HepG2 (cell line): ENCODE results near the gene PCYT2. TPM values are rescaled to one million over a fixed set of nuclear protein-coding genes. Genes with fewer than 3 reads are reported as not detected.

Experiments
- FIP1L1 ChIP-seq: fragments of 200-400 bp; formaldehyde crosslinking; IDR thresholded peaks from 2 replicates; pipeline ENCODE4 v1.6.1; 2018; ENCODE audit warnings: low read depth, mild to moderate bottlenecking, low read length, moderate library complexity, borderline replicate concordance; ENCODE audit not compliant: insufficient read depth
- KDM5B ChIP-seq: sonication (generic); formaldehyde crosslinking; IDR thresholded peaks from 2 replicates; pipeline ENCODE4 v1.4.0; 2020; ENCODE audit warnings: missing genetic modification reagents, mild to moderate bottlenecking, borderline replicate concordance
- KLF15 ChIP-seq: sonication (generic); formaldehyde crosslinking; IDR thresholded peaks from 2 replicates; pipeline ENCODE4 v1.8.1; 2023; ENCODE audit warnings: borderline replicate concordance, mild to moderate bottlenecking, inconsistent platforms, missing genetic modification reagents, mixed read lengths
- MTF1 ChIP-seq: sonication (generic); formaldehyde crosslinking; IDR thresholded peaks from 2 replicates; pipeline ENCODE4 v1.5.0; 2020; ENCODE audit warnings: missing genetic modification reagents
- NFYB ChIP-seq: sonication (generic); formaldehyde crosslinking; IDR thresholded peaks from 2 replicates; pipeline ENCODE4 v1.4.0; 2020; ENCODE audit warnings: missing genetic modification reagents
- SCMH1 ChIP-seq: sonication (generic); formaldehyde crosslinking; IDR thresholded peaks from 2 replicates; pipeline ENCODE4 v1.9.0; 2021; ENCODE audit warnings: missing genetic modification reagents, mild to moderate bottlenecking, borderline replicate concordance
- SPEN ChIP-seq: sonication (generic); formaldehyde crosslinking; IDR thresholded peaks from 2 replicates; pipeline ENCODE4 v1.5.1; 2020; ENCODE audit warnings: low read depth, mild to moderate bottlenecking, missing genetic modification reagents
- polyA plus RNA-seq, 8 experiments: library from polyadenylated mRNA; depleted of rRNA in 3 of 8; stranded (reverse) in 7 of 8; unstranded in 1 of 8; fragments of >200 nt; fragmentation: Illumina TruSeq in 4 of 8; extraction: Trizol in 4 of 8; gene quantifications; 2 replicates each; pipeline versions ENCODE4 v1.2.1 to v1.2.3, GENCODE V29; 2011 to 2016; ENCODE audit warnings: low read depth in 4 of 8, missing spikeins in 1 of 8, mixed read lengths in 1 of 8; ENCODE audit not compliant: insufficient read depth in 1 of 8
- total RNA-seq, 5 experiments: library from RNA; depleted of rRNA; stranded (reverse); fragments of >200 nt; fragmentation: Illumina TruSeq; extraction: Trizol; gene quantifications; 2 replicates each; pipeline ENCODE4 v1.2.3, GENCODE V29; 2016; ENCODE audit warnings: low read depth in 1 of 5
- TF ChIP-seq, protein P1 (sequence below): sonication (generic); formaldehyde crosslinking; IDR thresholded peaks from 2 replicates; pipeline ENCODE4 v1.9.0; 2021; ENCODE audit warnings: missing genetic modification reagents, borderline replicate concordance
- TF ChIP-seq, protein P2 (sequence below): IDR thresholded peaks from 2 replicates; pipeline ENCODE4 v1.6.1; 2016
- TF ChIP-seq, protein P3 (sequence below): sonication (generic); formaldehyde crosslinking; IDR thresholded peaks from 2 replicates; pipeline ENCODE4 v1.5.1; 2020; ENCODE audit warnings: mild to moderate bottlenecking, missing genetic modification reagents, moderate library complexity
- TF ChIP-seq, protein P4 (sequence below): sonication (generic); formaldehyde crosslinking; IDR thresholded peaks from 2 replicates; pipeline ENCODE4 v1.4.0; 2020; ENCODE audit warnings: missing genetic modification reagents, borderline replicate concordance

The PCYT2 gene
- total and polyA plus RNA-seq, 2 of the 13 experiments (the other 11 are each of a cell fraction or from before 2014, with no cell fraction given): 147 to 297 TPM

DNA sequence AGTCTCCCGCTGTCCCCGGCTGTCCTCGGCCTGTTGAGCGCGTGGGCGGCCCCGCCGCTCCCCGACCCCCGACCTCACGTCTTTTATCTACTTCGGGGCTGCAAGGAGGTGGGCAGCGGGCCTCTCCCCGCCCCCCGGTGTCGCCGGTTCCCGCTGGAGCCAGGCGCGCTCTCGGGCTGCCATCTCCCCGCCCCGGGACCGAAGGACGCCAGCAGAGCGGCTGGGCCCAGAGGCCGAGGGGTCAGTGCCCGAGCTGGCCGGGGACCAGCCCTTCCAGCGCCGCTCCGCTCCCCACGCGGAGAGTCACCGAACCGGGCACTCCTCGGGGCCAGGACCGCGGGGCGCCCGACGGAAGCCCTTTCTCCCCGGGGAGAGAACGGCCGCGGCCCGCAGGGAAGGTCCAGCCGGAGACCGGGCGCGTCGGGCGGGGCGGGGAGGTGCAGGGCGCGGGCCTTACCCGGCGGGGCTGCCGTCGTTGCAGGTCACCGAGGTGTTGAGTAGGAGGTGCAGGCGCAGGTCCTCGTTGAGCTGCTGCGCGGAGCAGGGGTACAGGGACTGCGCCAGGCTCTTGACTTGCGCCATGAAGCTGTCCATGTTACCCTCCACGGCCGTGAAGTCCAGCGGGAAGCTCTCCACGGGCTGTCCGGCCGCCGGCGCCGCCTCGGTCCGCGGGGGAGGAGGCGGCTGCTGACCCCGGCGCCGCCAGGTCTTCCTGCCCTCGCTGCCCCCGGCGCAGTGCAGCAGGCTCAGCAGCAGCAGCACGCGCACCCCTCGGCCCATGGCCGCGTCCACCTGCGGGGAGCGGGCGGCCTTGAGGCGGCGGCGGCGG lies 49.1 kb upstream of the PCYT2 start (continued):
- TF ChIP-seq, protein P1, sequence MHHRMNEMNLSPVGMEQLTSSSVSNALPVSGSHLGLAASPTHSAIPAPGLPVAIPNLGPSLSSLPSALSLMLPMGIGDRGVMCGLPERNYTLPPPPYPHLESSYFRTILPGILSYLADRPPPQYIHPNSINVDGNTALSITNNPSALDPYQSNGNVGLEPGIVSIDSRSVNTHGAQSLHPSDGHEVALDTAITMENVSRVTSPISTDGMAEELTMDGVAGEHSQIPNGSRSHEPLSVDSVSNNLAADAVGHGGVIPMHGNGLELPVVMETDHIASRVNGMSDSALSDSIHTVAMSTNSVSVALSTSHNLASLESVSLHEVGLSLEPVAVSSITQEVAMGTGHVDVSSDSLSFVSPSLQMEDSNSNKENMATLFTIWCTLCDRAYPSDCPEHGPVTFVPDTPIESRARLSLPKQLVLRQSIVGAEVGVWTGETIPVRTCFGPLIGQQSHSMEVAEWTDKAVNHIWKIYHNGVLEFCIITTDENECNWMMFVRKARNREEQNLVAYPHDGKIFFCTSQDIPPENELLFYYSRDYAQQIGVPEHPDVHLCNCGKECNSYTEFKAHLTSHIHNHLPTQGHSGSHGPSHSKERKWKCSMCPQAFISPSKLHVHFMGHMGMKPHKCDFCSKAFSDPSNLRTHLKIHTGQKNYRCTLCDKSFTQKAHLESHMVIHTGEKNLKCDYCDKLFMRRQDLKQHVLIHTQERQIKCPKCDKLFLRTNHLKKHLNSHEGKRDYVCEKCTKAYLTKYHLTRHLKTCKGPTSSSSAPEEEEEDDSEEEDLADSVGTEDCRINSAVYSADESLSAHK (CRISPR knock-in tag): peak; percentile 73; the same call in 1 of the 2 replicates
- TF ChIP-seq, protein P2, sequence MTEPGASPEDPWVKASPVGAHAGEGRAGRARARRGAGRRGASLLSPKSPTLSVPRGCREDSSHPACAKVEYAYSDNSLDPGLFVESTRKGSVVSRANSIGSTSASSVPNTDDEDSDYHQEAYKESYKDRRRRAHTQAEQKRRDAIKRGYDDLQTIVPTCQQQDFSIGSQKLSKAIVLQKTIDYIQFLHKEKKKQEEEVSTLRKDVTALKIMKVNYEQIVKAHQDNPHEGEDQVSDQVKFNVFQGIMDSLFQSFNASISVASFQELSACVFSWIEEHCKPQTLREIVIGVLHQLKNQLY: no peak
- 0 out of 2 replicates have a peak, but pooled peaks have one; percentile 21 for TF ChIP-seq KLF15 (CRISPR knock-in tag)
- TF ChIP-seq SPEN (CRISPR knock-in tag): peak; percentile 29
- TF ChIP-seq, protein P3, sequence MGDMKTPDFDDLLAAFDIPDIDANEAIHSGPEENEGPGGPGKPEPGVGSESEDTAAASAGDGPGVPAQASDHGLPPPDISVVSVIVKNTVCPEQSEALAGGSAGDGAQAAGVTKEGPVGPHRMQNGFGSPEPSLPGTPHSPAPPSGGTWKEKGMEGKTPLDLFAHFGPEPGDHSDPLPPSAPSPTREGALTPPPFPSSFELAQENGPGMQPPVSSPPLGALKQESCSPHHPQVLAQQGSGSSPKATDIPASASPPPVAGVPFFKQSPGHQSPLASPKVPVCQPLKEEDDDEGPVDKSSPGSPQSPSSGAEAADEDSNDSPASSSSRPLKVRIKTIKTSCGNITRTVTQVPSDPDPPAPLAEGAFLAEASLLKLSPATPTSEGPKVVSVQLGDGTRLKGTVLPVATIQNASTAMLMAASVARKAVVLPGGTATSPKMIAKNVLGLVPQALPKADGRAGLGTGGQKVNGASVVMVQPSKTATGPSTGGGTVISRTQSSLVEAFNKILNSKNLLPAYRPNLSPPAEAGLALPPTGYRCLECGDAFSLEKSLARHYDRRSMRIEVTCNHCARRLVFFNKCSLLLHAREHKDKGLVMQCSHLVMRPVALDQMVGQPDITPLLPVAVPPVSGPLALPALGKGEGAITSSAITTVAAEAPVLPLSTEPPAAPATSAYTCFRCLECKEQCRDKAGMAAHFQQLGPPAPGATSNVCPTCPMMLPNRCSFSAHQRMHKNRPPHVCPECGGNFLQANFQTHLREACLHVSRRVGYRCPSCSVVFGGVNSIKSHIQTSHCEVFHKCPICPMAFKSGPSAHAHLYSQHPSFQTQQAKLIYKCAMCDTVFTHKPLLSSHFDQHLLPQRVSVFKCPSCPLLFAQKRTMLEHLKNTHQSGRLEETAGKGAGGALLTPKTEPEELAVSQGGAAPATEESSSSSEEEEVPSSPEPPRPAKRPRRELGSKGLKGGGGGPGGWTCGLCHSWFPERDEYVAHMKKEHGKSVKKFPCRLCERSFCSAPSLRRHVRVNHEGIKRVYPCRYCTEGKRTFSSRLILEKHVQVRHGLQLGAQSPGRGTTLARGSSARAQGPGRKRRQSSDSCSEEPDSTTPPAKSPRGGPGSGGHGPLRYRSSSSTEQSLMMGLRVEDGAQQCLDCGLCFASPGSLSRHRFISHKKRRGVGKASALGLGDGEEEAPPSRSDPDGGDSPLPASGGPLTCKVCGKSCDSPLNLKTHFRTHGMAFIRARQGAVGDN (CRISPR knock-in tag): peak; percentile 51
- TF ChIP-seq NFYB (CRISPR knock-in tag): no peak
- no peak for TF ChIP-seq SCMH1 (CRISPR knock-in tag)
- peak; percentile 61; the same call in 1 of the 2 replicates for TF ChIP-seq MTF1 (CRISPR knock-in tag)
- 0 out of 2 replicates have a peak, but pooled peaks have one; percentile 69 for TF ChIP-seq FIP1L1
- TF ChIP-seq, protein P4, sequence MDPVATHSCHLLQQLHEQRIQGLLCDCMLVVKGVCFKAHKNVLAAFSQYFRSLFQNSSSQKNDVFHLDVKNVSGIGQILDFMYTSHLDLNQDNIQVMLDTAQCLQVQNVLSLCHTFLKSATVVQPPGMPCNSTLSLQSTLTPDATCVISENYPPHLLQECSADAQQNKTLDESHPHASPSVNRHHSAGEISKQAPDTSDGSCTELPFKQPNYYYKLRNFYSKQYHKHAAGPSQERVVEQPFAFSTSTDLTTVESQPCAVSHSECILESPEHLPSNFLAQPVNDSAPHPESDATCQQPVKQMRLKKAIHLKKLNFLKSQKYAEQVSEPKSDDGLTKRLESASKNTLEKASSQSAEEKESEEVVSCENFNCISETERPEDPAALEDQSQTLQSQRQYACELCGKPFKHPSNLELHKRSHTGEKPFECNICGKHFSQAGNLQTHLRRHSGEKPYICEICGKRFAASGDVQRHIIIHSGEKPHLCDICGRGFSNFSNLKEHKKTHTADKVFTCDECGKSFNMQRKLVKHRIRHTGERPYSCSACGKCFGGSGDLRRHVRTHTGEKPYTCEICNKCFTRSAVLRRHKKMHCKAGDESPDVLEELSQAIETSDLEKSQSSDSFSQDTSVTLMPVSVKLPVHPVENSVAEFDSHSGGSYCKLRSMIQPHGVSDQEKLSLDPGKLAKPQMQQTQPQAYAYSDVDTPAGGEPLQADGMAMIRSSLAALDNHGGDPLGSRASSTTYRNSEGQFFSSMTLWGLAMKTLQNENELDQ (CRISPR knock-in tag): no peak
- TF ChIP-seq KDM5B (CRISPR knock-in tag): peak; percentile 41
